ENCODE measurements around the gene PEAK1.

DNA sequence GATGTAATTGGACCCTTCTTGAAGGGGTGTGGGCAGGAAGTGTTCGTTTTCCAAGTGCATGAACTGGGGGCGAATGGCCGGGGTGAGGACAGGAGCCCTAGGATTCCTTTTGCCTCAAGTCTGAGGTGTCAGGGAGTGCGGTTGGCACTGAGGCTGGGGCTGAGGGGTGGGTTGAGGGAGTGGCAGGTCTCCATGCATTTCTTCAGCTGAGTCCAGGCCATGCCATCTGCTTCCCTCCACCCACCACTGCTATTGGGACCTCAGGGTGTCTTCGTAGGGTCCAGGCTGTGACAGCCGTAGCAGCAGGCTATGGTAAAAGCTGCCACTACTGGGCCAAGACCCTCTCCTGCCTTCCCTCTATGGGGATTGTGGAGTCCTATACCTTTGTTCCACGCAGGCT, 323.4 kb downstream of the PEAK1 start:
- TF ChIP-seq GATA2 (IDR thresholded peaks at IDR 0.05; ENCODE audit: insufficient read depth, insufficient read length, low read depth, low read length) = no peak
- TF ChIP-seq EZH2 (IDR thresholded peaks at IDR 0.05; ENCODE audit: borderline replicate concordance, low read depth, low read length, severe bottlenecking) = no peak
- TF ChIP-seq POLR2AphosphoS5 (IDR thresholded peaks at IDR 0.05; ENCODE audit: insufficient read depth, low read depth, low read length) = no peak
- no peak for TF ChIP-seq JUN (IDR thresholded peaks at IDR 0.05; ENCODE audit: borderline replicate concordance, insufficient read depth, insufficient read length, low read depth)
- no peak for TF ChIP-seq POLR2A (IDR thresholded peaks at IDR 0.05; ENCODE audit: low read depth, low read length)
